Stimulated activated CD4-positive, alpha-beta T cell treated with anti-CD3 and anti-CD28 coated beads, Interleukin-4, amount 100 ng/mL, for 1 hour (primary cell): Measurements from ENCODE around the gene PKD1L1.
"Not testable (repeated sequence)": the region's sequence is repeated elsewhere in the genome, so short reads cannot be mapped to it uniquely, and the experiment has no call there.

Experiments used
- DNase-seq: peaks from one replicate; pipeline ENCODE4 v3.0.0-alpha.2; 2020

PKD1L1 gene

GRCh38 chr7:47817917-47818316 is 130.3 kb downstream of the PKD1L1 start:
- no peak for DNase-seq

GRCh38 chr7:47816647-47817046 is 131.6 kb downstream of the PKD1L1 start:
- no peak for DNase-seq

GRCh38 chr7:47815867-47816266 is 132.4 kb downstream of the PKD1L1 start:
- no peak for DNase-seq

- no peak for DNase-seq
These were observed 133.2 kb downstream of the PKD1L1 start for GRCh38 chr7:47814905-47815613.

GRCh38 chr7:47813620-47814260 is 134.5 kb downstream of the PKD1L1 start:
- no peak for DNase-seq

GRCh38 chr7:47812429-47813136 is 135.7 kb downstream of the PKD1L1 start:
- no peak for DNase-seq

- no peak for DNase-seq
These were observed 136.5 kb downstream of the PKD1L1 start for GRCh38 chr7:47811632-47812380.

- DNase-seq = no peak
These were observed 138.9 kb downstream of the PKD1L1 start for GRCh38 chr7:47809387-47809786.

- no peak for DNase-seq
These were observed 139.9 kb downstream of the PKD1L1 start for GRCh38 chr7:47808321-47808720.

- no peak for DNase-seq
These were observed 140.5 kb downstream of the PKD1L1 start for GRCh38 chr7:47807756-47808155.

GRCh38 chr7:47807126-47807525 is 141.1 kb downstream of the PKD1L1 start:
- no peak for DNase-seq

- no peak for DNase-seq
These were observed 141.6 kb downstream of the PKD1L1 start for GRCh38 chr7:47806701-47807103.

GRCh38 chr7:47804767-47805545 is 143.3 kb downstream of the PKD1L1 start:
- no peak for DNase-seq

- DNase-seq = no peak
These were observed 144.4 kb downstream of the PKD1L1 start for GRCh38 chr7:47803846-47804245.

GRCh38 chr7:47803025-47803424 is 145.2 kb downstream of the PKD1L1 start:
- DNase-seq = no peak

- no peak for DNase-seq
These were observed 146.8 kb downstream of the PKD1L1 start for GRCh38 chr7:47801423-47801822.

GRCh38 chr7:47799524-47799923 is 148.7 kb downstream of the PKD1L1 start:
- DNase-seq = no peak

- DNase-seq = no peak
These were observed 151.9 kb downstream of the PKD1L1 start for GRCh38 chr7:47796347-47796746.

- DNase-seq = no peak
These were observed 152.6 kb downstream of the PKD1L1 start for GRCh38 chr7:47795631-47796030.

- DNase-seq = not testable (repeated sequence)
These were observed 153.1 kb downstream of the PKD1L1 start for GRCh38 chr7:47795126-47795525.

GRCh38 chr7:47794016-47794415 is 154.2 kb downstream of the PKD1L1 start:
- DNase-seq = no peak

- not testable (repeated sequence) for DNase-seq
These were observed 155.1 kb downstream of the PKD1L1 start for GRCh38 chr7:47793186-47793585.
